ENCODE results near the gene COMT. TPM values are rescaled to one million over a fixed set of nuclear protein-coding genes. Genes with fewer than 3 reads are reported as not detected.

COMT gene
- total RNA-seq, 1 donor from 2014 or later: 1.3 TPM

- Mint-ChIP-seq H3K27me3 (ENCODE audit: insufficient read depth, low read depth) (peaks cover 5% of the 10 kb centered on the region), H3K9me3 (no peaks in the 10 kb centered on the region), H3K27ac (no peak overlapping the region), H3K4me1 (peaks cover 13% of the 10 kb centered on the region), H3K36me3 (no peaks in the 10 kb centered on the region), H3K4me3 (no peak overlapping the region)
- no peak overlapping the region for H3K9ac ChIP-seq
- TF ChIP-seq EZH2 (IDR thresholded peaks at IDR 0.05) (no peak), CTCF (IDR thresholded peaks at IDR 0.05) (no peak), EZH2phosphoT487 (IDR thresholded peaks at IDR 0.05) (no peak)
- H3F3A ChIP-seq (ENCODE audit: low read depth): peaks cover 10% of the 10 kb centered on the region
- H2AFZ ChIP-seq (replicated peaks): no peak overlapping the region
- H3K4me2 ChIP-seq: no peak overlapping the region
- no peak overlapping the region for H3K4me3 ChIP-seq
- DNase-seq (ENCODE audit: low spot score): no peak
- H3K79me2 ChIP-seq (ENCODE audit: low read depth): peaks cover 4% of the 10 kb centered on the region
- no peak overlapping the region for H3K27ac ChIP-seq
- no peaks in the 10 kb centered on the region for H3K36me3 ChIP-seq
- H3K9me3 ChIP-seq (ENCODE audit: low read depth): no peaks in the 10 kb centered on the region
- H3K4me1 ChIP-seq: peaks cover 7% of the 10 kb centered on the region
- no peaks in the 10 kb centered on the region for H3K27me3 ChIP-seq
- peaks cover 6% of the 10 kb centered on the region for H4K20me1 ChIP-seq (ENCODE audit: low read depth)
Observed at GRCh38 chr22:19990609-19991394, 49.2 kb downstream of the COMT start.

GRCh38 chr22:19991395-19991644 is 49.7 kb downstream of the COMT start:
- no peak overlapping the region for H3K4me3 ChIP-seq
- Mint-ChIP-seq H3K9me3 (no peaks in the 10 kb centered on the region), H3K4me1 (peaks cover 12% of the 10 kb centered on the region), H3K4me3 (no peak overlapping the region), H3K36me3 (no peaks in the 10 kb centered on the region), H3K27me3 (ENCODE audit: insufficient read depth, low read depth) (peaks cover 5% of the 10 kb centered on the region), H3K27ac (no peak overlapping the region)
- H3K36me3 ChIP-seq: no peaks in the 10 kb centered on the region
- peaks cover 1% of the 10 kb centered on the region for H4K20me1 ChIP-seq (ENCODE audit: low read depth)
- no peaks in the 10 kb centered on the region for H3K27me3 ChIP-seq
- H3K27ac ChIP-seq: no peak overlapping the region
- peaks cover 3% of the 10 kb centered on the region for H3K4me1 ChIP-seq
- no peak overlapping the region for H2AFZ ChIP-seq (replicated peaks)
- H3K79me2 ChIP-seq (ENCODE audit: low read depth): no peaks in the 10 kb centered on the region
- H3K9me3 ChIP-seq (ENCODE audit: low read depth): no peaks in the 10 kb centered on the region
- peaks cover 7% of the 10 kb centered on the region for H3F3A ChIP-seq (ENCODE audit: low read depth)
- no peak overlapping the region for H3K9ac ChIP-seq
- no peak for DNase-seq (ENCODE audit: low spot score)
- no peak for TF ChIP-seq EZH2 (IDR thresholded peaks at IDR 0.05)
- TF ChIP-seq EZH2phosphoT487 (IDR thresholded peaks at IDR 0.05): no peak
- no peak for TF ChIP-seq CTCF (IDR thresholded peaks at IDR 0.05)
- H3K4me2 ChIP-seq: no peak overlapping the region

GRCh38 chr22:19991645-19992451 is 50.3 kb downstream of the COMT start:
- no peak overlapping the region for H3K27ac ChIP-seq
- Mint-ChIP-seq H3K27ac (no peak overlapping the region), H3K27me3 (ENCODE audit: insufficient read depth, low read depth) (peaks cover 5% of the 10 kb centered on the region), H3K36me3 (no peaks in the 10 kb centered on the region), H3K9me3 (no peaks in the 10 kb centered on the region), H3K4me1 (peaks cover 16% of the 10 kb centered on the region), H3K4me3 (no peak overlapping the region)
- H3K9ac ChIP-seq: no peak overlapping the region
- TF ChIP-seq EZH2phosphoT487 (IDR thresholded peaks at IDR 0.05) (no peak), EZH2 (IDR thresholded peaks at IDR 0.05) (no peak), CTCF (IDR thresholded peaks at IDR 0.05) (no peak)
- no peak for DNase-seq (ENCODE audit: low spot score)
- no peak overlapping the region for H2AFZ ChIP-seq (replicated peaks)
- H3K4me2 ChIP-seq: no peak overlapping the region
- H3K36me3 ChIP-seq: no peaks in the 10 kb centered on the region
- peaks cover 6% of the 10 kb centered on the region for H3F3A ChIP-seq (ENCODE audit: low read depth)
- no peak overlapping the region for H3K4me3 ChIP-seq
- H4K20me1 ChIP-seq (ENCODE audit: low read depth): no peaks in the 10 kb centered on the region
- H3K4me1 ChIP-seq: peaks cover 3% of the 10 kb centered on the region
- no peaks in the 10 kb centered on the region for H3K79me2 ChIP-seq (ENCODE audit: low read depth)
- no peaks in the 10 kb centered on the region for H3K9me3 ChIP-seq (ENCODE audit: low read depth)
- H3K27me3 ChIP-seq: no peaks in the 10 kb centered on the region
